T-helper 1 cell treated with Interleukin-12 subunit alpha and Interleukin-12 subunit beta and Interleukin-4 antibody, amounts not matched to agents 30 ng/mL and 1 ng/mL, for 36 hours (primary cell): ENCODE measurements around the gene MEX3A. TPM values are rescaled to one million over a fixed set of nuclear protein-coding genes. Genes with fewer than 3 reads are reported as not detected.

Experiments
- total RNA-seq: library from RNA; stranded (reverse); gene quantifications from 2 replicates; pipeline ENCODE4 v1.2.3, GENCODE V29; 2022

MEX3A gene
- total RNA-seq, 1 donor from 2014 or later, result not detected

Other genes with a start within 250 kb of the MEX3A start
- 85.8 and 90.6 TPM in 2 replicates for gene GON4L, start 225.3 kb downstream of the MEX3A start, total RNA-seq
- 38.3 and 38.8 TPM in 2 replicates for gene SYT11, start 222.9 kb downstream of the MEX3A start, total RNA-seq
- gene RIT1, start 171.1 kb downstream of the MEX3A start, total RNA-seq, result 27.5 and 33.1 TPM in 2 replicates
- 67.8 and 70.6 TPM in 2 replicates for gene KHDC4, start 148.1 kb downstream of the MEX3A start, total RNA-seq
- gene RXFP4, start 140.8 kb downstream of the MEX3A start, total RNA-seq, result not detected in 2 replicates
- gene ARHGEF2, start 103.9 kb downstream of the MEX3A start, total RNA-seq, result 181 and 188 TPM in 2 replicates
- gene SSR2, start 61.5 kb downstream of the MEX3A start, total RNA-seq, result 278 and 281 TPM in 2 replicates
- gene UBQLN4, start 28.7 kb downstream of the MEX3A start, total RNA-seq, result 39.0 and 40.6 TPM in 2 replicates
- 62.0 and 62.1 TPM in 2 replicates for gene LAMTOR2, start 27.7 kb downstream of the MEX3A start, total RNA-seq
- gene RAB25, start 21.3 kb downstream of the MEX3A start, total RNA-seq, result 0.56 TPM in 1 of 2 replicates, not detected in the other
- gene LMNA, start 32.2 kb upstream of the MEX3A start, total RNA-seq, result 32.7 and 33.3 TPM in 2 replicates
- 4.6 and 5.1 TPM in 2 replicates for gene SEMA4A, start 71.1 kb upstream of the MEX3A start, total RNA-seq
- 41.9 and 46.5 TPM in 2 replicates for gene SLC25A44, start 111.6 kb upstream of the MEX3A start, total RNA-seq
- gene PMF1, start 130.5 kb upstream of the MEX3A start, total RNA-seq, result 83.8 and 87.8 TPM in 2 replicates
- 1.6 and 1.9 TPM in 2 replicates for gene BGLAP, start 159.7 kb upstream of the MEX3A start, total RNA-seq
- gene PAQR6, start 165.6 kb upstream of the MEX3A start, total RNA-seq, result 5.7 and 8.3 TPM in 2 replicates
- gene SMG5, start 200.4 kb upstream of the MEX3A start, total RNA-seq, result 70.6 and 71.5 TPM in 2 replicates
- 8.4 and 8.5 TPM in 2 replicates for gene TMEM79, start 201.9 kb upstream of the MEX3A start, total RNA-seq
- gene GLMP, start 213.2 kb upstream of the MEX3A start, total RNA-seq, result 37.5 and 45.2 TPM in 2 replicates
- gene VHLL, start 216.8 kb upstream of the MEX3A start, total RNA-seq, result not detected in 2 replicates